Endothelial cell of umbilical vein (primary cell): ENCODE measurements around the gene WSB1. TPM values are rescaled to one million over a fixed set of nuclear protein-coding genes. Genes with fewer than 3 reads are reported as not detected.
"Not testable (repeated sequence)": the region's sequence is repeated elsewhere in the genome, so short reads cannot be mapped to it uniquely, and the experiment has no call there.

Experiments used
- BruUV-seq: library from RNA; stranded (reverse); fragments of 400-500 nt; replicated peaks from 2 replicates; lab custom pipeline; 2021; lab: Mats Ljungman, UMichigan
- CTCF ChIA-PET: fragments of 300-600, 350-600 bp; sonication (Branson Sonifier 250); formaldehyde crosslinking; loops from one replicate; lab custom pipeline; 2021; ENCODE audit warnings: antibody characterized with exemption, inconsistent platforms; lab: Charles Lee
- POLR2A ChIA-PET: fragments of 300-600, 350-600 bp; sonication (Branson Sonifier 250); formaldehyde crosslinking; loops from one replicate; lab custom pipeline; 2021; ENCODE audit warnings: antibody characterized with exemption, inconsistent platforms; lab: Charles Lee
- DNase-seq: peaks from one replicate; pipeline ENCODE4 v3.0.0-alpha.2; 2011; ENCODE audit warnings: low read depth, low spot score
- FAIRE-seq: peaks from 2 replicates; lab custom pipeline; 2011; peaks lifted over from hg19 to GRCh38; lab: Jason Lieb, UNC
- H2AFZ ChIP-seq: 2 replicates; pipeline ENCODE4 v1.6.0; 2012; ENCODE audit warnings: low read depth, low read length, control low read depth, inconsistent platforms
- H3K27ac ChIP-seq: 2 replicates; pipeline ENCODE4 v1.5.1; 2011; ENCODE audit warnings: low read depth, mild to moderate bottlenecking, control low read depth, low read length, moderate library complexity; ENCODE audit not compliant: insufficient read depth
- H3K27me3 ChIP-seq, 2 experiments: 2 replicates each; pipeline versions ENCODE4 v1.6.0 to v1.6.1; 2011; ENCODE audit warnings: low read length in 2 of 2, mixed read lengths in 1 of 2; ENCODE audit not compliant: control insufficient read depth in 2 of 2, insufficient read depth in 2 of 2
- H3K36me3 ChIP-seq, 2 experiments: 2 replicates in 1 of 2; 3 replicates in 1 of 2; pipeline ENCODE4 v1.5.1; 2011; ENCODE audit warnings: low read length in 2 of 2, mild to moderate bottlenecking in 1 of 2, moderate library complexity in 1 of 2; ENCODE audit not compliant: control insufficient read depth in 2 of 2, insufficient read depth in 2 of 2; ENCODE audit errors: extremely low read depth in 1 of 2
- H3K4me1 ChIP-seq: 3 replicates; pipeline ENCODE4 v1.5.1; 2011; ENCODE audit warnings: mild to moderate bottlenecking, low read length; ENCODE audit not compliant: control insufficient read depth, insufficient read depth; ENCODE audit errors: extremely low read depth
- H3K4me2 ChIP-seq: 2 replicates; pipeline ENCODE4 v1.6.1; 2011; ENCODE audit warnings: low read length, control low read depth, mixed read lengths; ENCODE audit not compliant: insufficient read depth
- H3K4me3 ChIP-seq, 3 experiments: fragments of 200-600 bp in 1 of 3; sonication (generic), shearing (Covaris generic) in 1 of 3; replicated peaks in 1 of 3; 2 replicates each; pipeline ENCODE4 v1.5.1; 2011 to 2016; ENCODE audit warnings: control low read depth in 3 of 3, low read length in 3 of 3, mild to moderate bottlenecking in 2 of 3, inconsistent platforms in 1 of 3, low read depth in 1 of 3, moderate library complexity in 1 of 3; ENCODE audit not compliant: insufficient read depth in 1 of 3
- H3K79me2 ChIP-seq: 2 replicates; pipeline ENCODE4 v1.6.0; 2012; ENCODE audit warnings: low read length, inconsistent platforms; ENCODE audit not compliant: control insufficient read depth, insufficient read depth
- H3K9ac ChIP-seq: replicated peaks from 2 replicates; pipeline ENCODE3; 2011; ENCODE audit warnings: low read length, control low read depth; ENCODE audit not compliant: insufficient read depth; ENCODE audit errors: extremely low read depth
- H3K9me1 ChIP-seq: replicated peaks from 3 replicates; pipeline ENCODE4 v1.6.0; 2011; ENCODE audit warnings: mild to moderate bottlenecking, low read length; ENCODE audit not compliant: control insufficient read depth, insufficient read depth; ENCODE audit errors: extremely low read depth
- H3K9me3 ChIP-seq: replicated peaks from 2 replicates; pipeline ENCODE4 v1.5.1; 2012; ENCODE audit warnings: low read length, inconsistent platforms; ENCODE audit not compliant: control insufficient read depth, insufficient read depth
- H4K20me1 ChIP-seq: replicated peaks from 2 replicates; pipeline ENCODE3; 2011; ENCODE audit warnings: mild to moderate bottlenecking, low read length; ENCODE audit not compliant: control insufficient read depth, insufficient read depth; ENCODE audit errors: extremely low read depth
- EZH2 ChIP-seq: IDR thresholded peaks from 2 replicates; pipeline ENCODE4 v1.6.1; 2012; ENCODE audit warnings: borderline replicate concordance, low read depth, mild to moderate bottlenecking, moderate library complexity, low read length, inconsistent platforms; ENCODE audit not compliant: severe bottlenecking
- FOS ChIP-seq: IDR thresholded peaks from 2 replicates; pipeline ENCODE4 v1.6.1; 2011; ENCODE audit warnings: mild to moderate bottlenecking, low read length, moderate library complexity, borderline replicate concordance; ENCODE audit not compliant: insufficient read depth
- GATA2 ChIP-seq: IDR thresholded peaks from 2 replicates; pipeline ENCODE4 v1.7.0; 2011; ENCODE audit warnings: low read depth, mild to moderate bottlenecking, moderate library complexity, mixed read lengths, low read length; ENCODE audit not compliant: insufficient read length, insufficient read depth
- JUN ChIP-seq: IDR thresholded peaks from 2 replicates; pipeline ENCODE4 v1.6.1; 2011; ENCODE audit warnings: borderline replicate concordance, low read depth; ENCODE audit not compliant: insufficient read length, insufficient read depth
- MYC ChIP-seq: IDR thresholded peaks from one replicate; pipeline ENCODE4 v1.6.1; 2011; ENCODE audit warnings: mild to moderate bottlenecking, low read depth, low read length
- POLR2A ChIP-seq: IDR thresholded peaks from 2 replicates; pipeline ENCODE4 v1.6.1; 2012; ENCODE audit warnings: low read depth, mild to moderate bottlenecking, control low read depth, low read length
- POLR2AphosphoS5 ChIP-seq: IDR thresholded peaks from 2 replicates; pipeline ENCODE4 v1.6.1; 2012; ENCODE audit warnings: low read depth, mild to moderate bottlenecking, control low read depth, low read length, moderate library complexity; ENCODE audit not compliant: insufficient read depth
- dilution Hi-C: fragments of 300-500 bp; cut with MboI; formaldehyde crosslinking; loops from one replicate; pipeline ENCODE4 v1.15.0; 2019; ENCODE audit warnings: low sequenced_read_pairs; ENCODE audit not compliant: extremely low pct_ligation_motif_present
- intact Hi-C: fragments of 100-400 bp; cut with micrococcal nuclease; formaldehyde crosslinking; loops from one replicate; pipeline ENCODE4 v1.10.0; 2022
- polyA plus RNA-seq, 4 experiments: library from polyadenylated mRNA; depleted of rRNA in 3 of 4; stranded (reverse) in 3 of 4; unstranded in 1 of 4; fragments of >200 nt; gene quantifications; 2 replicates each; pipeline versions ENCODE4 v1.2.1 to v1.2.3, GENCODE V29; 2011 to 2012; ENCODE audit warnings: missing spikeins in 1 of 4
- total RNA-seq: library from RNA; stranded (reverse); gene quantifications from 2 replicates; pipeline ENCODE4 v1.2.3, GENCODE V29; 2021
- TF ChIP-seq, protein P1 (sequence below), 2 donors: IDR thresholded peaks; 1 replicate in 1 of 2; 2 replicates in 1 of 2; pipeline ENCODE4 v1.5.1; 2011; ENCODE audit warnings: low read length in 2 of 2, mild to moderate bottlenecking in 2 of 2, moderate library complexity in 2 of 2, control low read depth in 1 of 2, inconsistent platforms in 1 of 2, low read depth in 1 of 2; ENCODE audit not compliant: insufficient read depth in 1 of 2; ENCODE audit errors: extremely low read depth in 1 of 2
- TF ChIP-seq, protein P2 (sequence below): IDR thresholded peaks from 2 replicates; pipeline ENCODE4 v1.6.1; 2011; ENCODE audit not compliant: insufficient read depth, insufficient read length

The WSB1 gene
- total and polyA plus RNA-seq, 2 donors (not counting 3 experiments of a cell fraction or from before 2014, with no cell fraction given): 471 to 736 TPM

DNA sequence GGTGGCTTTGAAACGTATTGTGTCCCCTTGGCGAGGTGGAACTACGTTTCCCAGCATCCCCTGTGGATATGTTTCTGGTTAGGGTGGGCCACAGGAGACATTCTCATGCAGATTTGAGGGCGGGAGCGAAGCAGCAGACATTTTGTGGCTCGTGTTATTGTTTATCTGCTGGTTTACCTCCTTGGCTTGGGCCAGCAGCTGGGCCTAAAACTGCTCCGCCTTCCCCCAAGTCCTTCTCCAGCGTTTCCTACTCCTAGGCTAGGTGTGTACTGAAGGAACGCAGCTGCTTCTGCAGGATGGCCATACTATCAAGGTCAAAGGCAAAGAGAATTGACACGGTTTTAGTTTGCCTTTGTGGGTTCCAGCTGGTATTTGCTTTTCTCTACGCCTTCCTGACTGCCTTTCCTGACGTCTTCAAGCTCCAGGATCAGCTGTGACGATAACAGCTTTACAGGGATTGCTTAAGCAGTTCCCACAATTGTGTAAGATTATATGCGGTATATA, 17.2 kb upstream of the WSB1 start:
- intact Hi-C loops (no loop called here), dilution Hi-C loops (no loop called here)
- TF ChIP-seq GATA2: no peak
- TF ChIP-seq POLR2A: no peak
- TF ChIP-seq MYC: no peak
- TF ChIP-seq, protein P1, sequence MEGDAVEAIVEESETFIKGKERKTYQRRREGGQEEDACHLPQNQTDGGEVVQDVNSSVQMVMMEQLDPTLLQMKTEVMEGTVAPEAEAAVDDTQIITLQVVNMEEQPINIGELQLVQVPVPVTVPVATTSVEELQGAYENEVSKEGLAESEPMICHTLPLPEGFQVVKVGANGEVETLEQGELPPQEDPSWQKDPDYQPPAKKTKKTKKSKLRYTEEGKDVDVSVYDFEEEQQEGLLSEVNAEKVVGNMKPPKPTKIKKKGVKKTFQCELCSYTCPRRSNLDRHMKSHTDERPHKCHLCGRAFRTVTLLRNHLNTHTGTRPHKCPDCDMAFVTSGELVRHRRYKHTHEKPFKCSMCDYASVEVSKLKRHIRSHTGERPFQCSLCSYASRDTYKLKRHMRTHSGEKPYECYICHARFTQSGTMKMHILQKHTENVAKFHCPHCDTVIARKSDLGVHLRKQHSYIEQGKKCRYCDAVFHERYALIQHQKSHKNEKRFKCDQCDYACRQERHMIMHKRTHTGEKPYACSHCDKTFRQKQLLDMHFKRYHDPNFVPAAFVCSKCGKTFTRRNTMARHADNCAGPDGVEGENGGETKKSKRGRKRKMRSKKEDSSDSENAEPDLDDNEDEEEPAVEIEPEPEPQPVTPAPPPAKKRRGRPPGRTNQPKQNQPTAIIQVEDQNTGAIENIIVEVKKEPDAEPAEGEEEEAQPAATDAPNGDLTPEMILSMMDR (IDR thresholded peaks at IDR 0.05; ENCODE audit: extremely low read depth in 1 of 2, insufficient read depth in 1 of 2, low read depth in 1 of 2, low read length in 2 of 2): no peak
- TF ChIP-seq, protein P2, sequence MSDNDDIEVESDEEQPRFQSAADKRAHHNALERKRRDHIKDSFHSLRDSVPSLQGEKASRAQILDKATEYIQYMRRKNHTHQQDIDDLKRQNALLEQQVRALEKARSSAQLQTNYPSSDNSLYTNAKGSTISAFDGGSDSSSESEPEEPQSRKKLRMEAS: no peak
- TF ChIP-seq EZH2: no peak
- no peak for TF ChIP-seq POLR2AphosphoS5
- TF ChIP-seq FOS: no peak
- no peak for TF ChIP-seq JUN
- no peaks in the 10 kb centered on the region for H4K20me1 ChIP-seq
- no peak overlapping the region for H2AFZ ChIP-seq
- ChIA-PET POLR2A (no interaction called here), CTCF (interaction anchor here (1.2 to 1.5 kb wide), 3 partner anchors 9 to 12 kb away, joined by 3 to 5 read pairs (median 3); no protein-coding TSS in a partner anchor)
- no peaks in the 10 kb centered on the region for H3K9me3 ChIP-seq
- no peak overlapping the region for H3K4me3 ChIP-seq
- no TSS peak for BruUV-seq
- H3K4me1 ChIP-seq: no peaks in the 10 kb centered on the region
- H3K9ac ChIP-seq: no peak overlapping the region
- DNase-seq (no peak), FAIRE-seq (no peak)
- H3K79me2 ChIP-seq: no peaks in the 10 kb centered on the region
- H3K4me2 ChIP-seq: no peak overlapping the region
- H3K36me3 ChIP-seq: no peaks in the 10 kb centered on the region
- no peaks in the 10 kb centered on the region for H3K27me3 ChIP-seq
- H3K27ac ChIP-seq: no peak overlapping the region
- H3K9me1 ChIP-seq: no peaks in the 10 kb centered on the region

DNA sequence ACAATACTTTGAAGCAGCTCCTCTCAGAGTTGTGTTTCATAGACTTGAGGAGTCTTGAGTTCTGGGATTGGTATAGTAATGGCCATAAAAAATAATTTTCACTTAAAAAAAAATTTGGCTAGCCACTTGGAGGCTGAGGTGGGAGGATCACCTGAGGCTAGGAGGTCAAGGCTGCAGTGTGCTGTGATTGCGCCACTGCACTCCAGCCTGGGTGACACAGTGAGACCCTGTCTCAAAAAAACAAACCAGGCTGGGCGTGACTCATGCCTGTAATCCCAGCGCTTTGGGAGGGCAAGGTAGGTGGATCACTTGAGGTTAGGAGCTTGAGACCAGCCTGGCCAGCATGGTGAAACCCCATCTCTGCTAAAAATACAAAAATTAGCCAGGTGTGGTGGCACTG, 14.8 kb upstream of the WSB1 start:
- CTCF ChIA-PET: interaction anchor here (1.0 to 1.5 kb wide), 2 partner anchors 16 to 42 kb away, joined by 3 read pairs; no protein-coding TSS in a partner anchor
- H3K36me3 ChIP-seq, H3K27me3 ChIP-seq, H3K27ac ChIP-seq, H2AFZ ChIP-seq, DNase-seq, H3K4me2 ChIP-seq, H3K9ac ChIP-seq, dilution Hi-C loops, FAIRE-seq, intact Hi-C loops, H3K4me3 ChIP-seq, H3K79me2 ChIP-seq, H3K9me1 ChIP-seq, H4K20me1 ChIP-seq, BruUV-seq, H3K9me3 ChIP-seq: not testable (repeated sequence)
- H3K4me1 ChIP-seq: peaks cover 12% of the 10 kb centered on the region
- POLR2A ChIA-PET: interaction anchor here (1.0 kb wide), 1 partner anchor 14 kb away, joined by 3 read pairs; no protein-coding TSS in a partner anchor
